Uterus (tissue), 2 donors: ENCODE results near the gene METAP2.

Experiments
- CTCF ChIP-seq, 4 experiments: fragments of 200-600 bp in 2 of 4; fragments of 450-650 bp in 2 of 4; sonication (generic) in 2 of 4; IDR thresholded peaks; one replicate each; pipeline ENCODE4 v1.5.1; 2016 to 2019; ENCODE audit warnings: antibody characterized with exemption in 4 of 4, mild to moderate bottlenecking in 2 of 4, moderate library complexity in 1 of 4
- POLR2A ChIP-seq, 2 donors: fragments of 450-650 bp; IDR thresholded peaks; one replicate each; pipeline ENCODE4 v1.6.1; 2016; ENCODE audit warnings: antibody characterized with exemption in 2 of 2, mild to moderate bottlenecking in 1 of 2, moderate library complexity in 1 of 2

GRCh38 chr12:95516757-95517156 lies 42.8 kb downstream of the METAP2 start:
- TF ChIP-seq CTCF (IDR thresholded peaks at IDR 0.05) (no peak), POLR2A (IDR thresholded peaks at IDR 0.05) (no peak)
